Vagina (tissue), 2 donors: ENCODE results near the gene AKAP7.

ENCODE experiments used
- CTCF ChIP-seq, 3 experiments: fragments of 450-650 bp in 2 of 3; fragments of 200-600 bp in 1 of 3; sonication (generic) in 1 of 3; IDR thresholded peaks; one replicate each; pipeline ENCODE4 v1.5.1; 2017 to 2019; ENCODE audit warnings: antibody characterized with exemption in 3 of 3, mild to moderate bottlenecking in 2 of 3, moderate library complexity in 2 of 3
- POLR2A ChIP-seq, 2 donors: fragments of 450-650 bp; IDR thresholded peaks; one replicate each; pipeline ENCODE4 v1.6.1; 2017; ENCODE audit warnings: antibody characterized with exemption in 2 of 2, mild to moderate bottlenecking in 2 of 2, moderate library complexity in 2 of 2
- POLR2AphosphoS5 ChIP-seq, 2 donors: sonication (generic); formaldehyde crosslinking; IDR thresholded peaks; one replicate each; pipeline ENCODE4 v1.9.0; 2017; ENCODE audit warnings: antibody characterized with exemption in 2 of 2, mild to moderate bottlenecking in 2 of 2, low read depth in 1 of 2; ENCODE audit not compliant: insufficient read depth in 1 of 2

DNA sequence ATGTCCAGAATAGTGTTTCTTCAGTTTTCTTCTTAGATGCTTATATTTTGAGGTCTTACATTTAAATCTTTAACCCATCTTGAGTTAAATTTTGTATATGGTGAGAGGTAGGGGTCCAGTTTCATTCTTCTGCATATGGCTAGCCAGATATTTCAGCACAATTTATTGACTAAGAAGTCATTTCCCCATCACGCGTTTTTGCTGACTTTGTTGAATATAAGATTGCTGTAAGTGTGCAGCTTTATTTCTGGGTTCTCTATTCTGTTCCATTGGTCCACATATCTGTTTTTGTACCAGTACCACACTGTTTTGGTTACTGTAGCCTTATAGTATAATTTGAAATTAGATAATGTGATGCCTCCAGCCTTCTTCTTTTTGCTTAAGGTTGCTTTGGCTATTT lies 179.6 kb downstream of the AKAP7 start:
- no peak for TF ChIP-seq CTCF (IDR thresholded peaks at IDR 0.05)
- TF ChIP-seq POLR2A (IDR thresholded peaks at IDR 0.05): no peak
- no peak for TF ChIP-seq POLR2AphosphoS5 (IDR thresholded peaks at IDR 0.05; ENCODE audit: insufficient read depth in 1 of 2, low read depth in 1 of 2)
